GM19043 (cell line): ENCODE results near the gene IDI2.
"Not testable (repeated sequence)": the region's sequence is repeated elsewhere in the genome, so short reads cannot be mapped to it uniquely, and the experiment has no call there.

Experiments used
- ATAC-seq: cut with Tn5 transposase; IDR thresholded peaks from one replicate; pipeline ENCODE4 v1.9.1; 2021; ENCODE audit warnings: low read depth; ENCODE audit not compliant: unreplicated experiment

Gene IDI2

DNA sequence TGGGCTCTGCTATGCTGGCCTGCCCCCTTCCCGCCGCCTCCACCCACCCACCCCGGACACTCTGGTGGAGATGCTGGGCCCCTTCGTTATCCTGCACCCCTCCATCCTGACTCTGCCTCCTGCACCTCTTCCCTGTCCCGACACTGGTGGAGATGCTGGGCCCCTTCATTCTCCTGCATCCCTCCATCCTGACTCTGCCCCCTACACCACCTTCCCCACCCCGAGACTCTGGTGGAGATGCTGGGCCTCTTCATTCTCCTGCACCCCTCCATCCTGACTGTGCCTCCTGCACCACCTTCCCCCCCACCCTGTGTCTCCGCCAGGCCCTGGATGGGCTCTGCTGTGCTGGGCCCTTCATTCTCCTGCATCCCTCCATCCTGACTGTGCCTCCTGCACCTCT, 15.0 kb downstream of the IDI2 start:
- ATAC-seq = no peak

- ATAC-seq = not testable (repeated sequence)
Observed at GRCh38 chr10:1009947-1010346, 15.7 kb downstream of the IDI2 start.

GRCh38 chr10:1009071-1009494, 16.6 kb downstream of the IDI2 start:
- ATAC-seq = no peak

GRCh38 chr10:1007583-1007982, 18.1 kb downstream of the IDI2 start:
- ATAC-seq = no peak

DNA sequence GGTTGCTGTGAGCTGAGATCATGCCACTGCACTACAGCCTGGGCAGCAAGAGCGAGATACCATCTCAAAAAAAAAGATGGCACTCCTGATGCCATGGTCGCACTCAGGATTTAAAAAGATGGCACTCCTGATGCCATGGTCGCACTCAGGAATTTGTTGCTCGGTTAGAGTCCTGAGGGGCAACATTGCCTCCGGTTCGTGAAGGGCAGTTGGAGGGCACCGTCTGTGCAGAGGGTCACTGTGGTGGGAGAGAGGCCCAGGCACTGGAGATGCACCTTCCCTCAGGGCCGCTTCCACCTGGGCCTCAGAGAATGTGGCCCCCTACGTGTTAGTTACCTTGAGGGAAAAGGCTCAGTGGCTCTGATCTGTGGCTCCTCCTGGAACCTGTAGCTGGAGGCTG, 19.1 kb downstream of the IDI2 start:
- ATAC-seq = no peak

DNA sequence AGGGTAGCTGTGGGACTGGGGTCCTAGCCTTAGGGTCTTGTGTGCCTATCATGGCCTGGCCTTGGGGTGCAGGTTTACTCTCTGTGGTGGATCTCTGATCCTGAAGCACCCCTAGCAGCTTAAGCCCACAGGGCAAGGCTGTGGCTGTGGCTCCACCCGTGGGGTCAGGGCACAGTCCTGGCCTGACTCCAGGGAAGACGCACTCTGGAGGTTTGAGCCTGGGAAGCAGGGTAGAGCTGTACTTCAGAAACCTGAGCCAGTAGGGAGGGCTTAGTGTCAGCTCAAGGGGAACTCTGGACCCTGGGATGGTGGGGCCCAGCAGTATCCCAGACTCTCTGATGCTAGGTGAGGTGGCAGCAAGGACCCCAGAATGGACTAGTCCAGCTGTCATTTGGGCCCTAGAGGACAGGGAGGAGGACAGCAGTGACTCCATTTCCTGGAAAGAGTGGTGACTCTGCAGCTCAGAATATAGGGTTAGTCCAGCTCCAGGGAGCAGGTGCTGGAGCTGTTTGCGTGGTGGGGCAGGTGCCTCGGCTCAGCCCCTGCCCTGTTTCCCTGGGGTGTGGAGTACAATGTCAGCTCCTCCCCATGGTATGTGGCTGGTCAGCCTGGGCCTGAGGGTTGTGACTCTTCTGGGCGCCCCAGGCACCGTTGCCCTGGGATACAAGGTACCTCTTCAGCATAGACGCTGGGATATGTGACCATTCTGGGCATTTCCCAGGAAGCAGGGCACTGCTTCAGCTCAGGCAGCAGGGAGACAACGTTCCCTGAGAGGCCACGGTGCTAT, 21.6 kb downstream of the IDI2 start:
- ATAC-seq = no peak

DNA sequence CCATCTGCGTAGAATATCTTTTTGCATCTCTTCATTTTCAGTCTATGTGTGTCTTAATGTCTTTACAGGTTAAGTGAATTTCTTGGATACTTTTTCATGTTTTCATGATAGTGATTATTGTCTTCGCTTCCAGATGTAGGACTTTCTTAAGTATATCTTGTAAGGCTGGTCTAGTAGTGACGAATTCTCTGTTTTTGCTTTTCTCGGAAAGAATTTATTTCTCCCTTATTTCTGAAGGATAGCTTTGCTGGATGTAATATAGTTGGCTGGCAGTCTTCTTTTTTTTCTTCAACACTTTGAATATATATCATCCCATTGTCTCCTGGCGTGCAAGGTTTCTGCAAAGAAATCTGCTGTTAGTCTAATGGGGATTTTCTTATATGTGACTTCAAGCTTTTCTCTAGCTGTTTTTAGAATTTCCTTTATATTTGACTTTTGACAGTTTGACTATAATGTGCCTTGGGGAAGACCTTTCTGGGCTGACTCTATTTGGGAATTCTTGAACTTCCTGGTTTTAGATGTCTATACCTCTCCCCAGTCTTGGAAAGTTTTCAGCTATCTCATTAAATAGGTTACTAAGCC, 23.1 kb downstream of the IDI2 start:
- no peak for ATAC-seq

GRCh38 chr10:997266-998022, 28.2 kb downstream of the IDI2 start:
- no peak for ATAC-seq

DNA sequence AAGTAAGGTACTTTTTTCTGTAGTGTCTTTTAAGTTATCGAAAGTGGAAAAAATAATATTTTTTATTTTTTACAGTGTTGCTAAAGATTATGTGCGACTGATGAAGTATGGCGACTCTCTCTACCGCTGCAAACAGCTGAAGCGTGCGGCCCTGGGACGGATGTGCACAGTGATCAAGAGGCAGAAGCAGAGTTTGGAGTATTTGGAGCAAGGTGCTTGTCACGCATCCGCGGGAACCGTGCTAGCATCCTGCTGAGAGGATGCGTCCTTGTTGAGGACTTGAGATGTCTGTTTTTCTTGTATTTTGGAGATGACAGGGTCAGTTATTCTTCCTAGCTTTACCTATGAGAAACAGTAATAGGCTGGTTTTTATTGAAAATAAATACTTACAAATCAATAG, 29.6 kb downstream of the IDI2 start:
- ATAC-seq = no peak

DNA sequence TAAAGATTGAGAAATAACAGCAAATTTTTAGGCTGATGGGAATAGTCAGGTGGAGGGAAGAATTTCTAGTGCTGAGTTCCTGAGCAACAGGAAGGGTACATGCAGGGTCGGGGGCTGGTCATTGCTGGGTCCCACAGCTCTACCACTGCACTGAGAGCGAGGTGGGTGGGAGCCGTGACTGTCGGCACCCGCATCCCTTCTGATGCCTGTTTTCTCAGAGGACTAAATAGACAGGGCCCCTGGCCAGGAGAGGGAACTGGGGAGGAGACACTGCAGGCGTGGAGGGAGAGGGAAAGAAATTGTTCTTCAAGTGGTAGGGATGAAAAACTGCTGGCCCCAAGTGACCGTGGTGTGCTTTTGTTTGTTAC, 30.1 kb downstream of the IDI2 start:
- no peak for ATAC-seq

- no peak for ATAC-seq
Observed at GRCh38 chr10:994836-995558, 30.7 kb downstream of the IDI2 start.

- no peak for ATAC-seq
Observed at GRCh38 chr10:992871-993270, 32.8 kb downstream of the IDI2 start.

- ATAC-seq = peak; percentile 36
Observed at GRCh38 chr10:992467-992866, 33.2 kb downstream of the IDI2 start.

- ATAC-seq = no peak
Observed at GRCh38 chr10:990808-991207, 34.9 kb downstream of the IDI2 start.

- ATAC-seq = no peak
Observed at GRCh38 chr10:988667-989545, 36.8 kb downstream of the IDI2 start.

DNA sequence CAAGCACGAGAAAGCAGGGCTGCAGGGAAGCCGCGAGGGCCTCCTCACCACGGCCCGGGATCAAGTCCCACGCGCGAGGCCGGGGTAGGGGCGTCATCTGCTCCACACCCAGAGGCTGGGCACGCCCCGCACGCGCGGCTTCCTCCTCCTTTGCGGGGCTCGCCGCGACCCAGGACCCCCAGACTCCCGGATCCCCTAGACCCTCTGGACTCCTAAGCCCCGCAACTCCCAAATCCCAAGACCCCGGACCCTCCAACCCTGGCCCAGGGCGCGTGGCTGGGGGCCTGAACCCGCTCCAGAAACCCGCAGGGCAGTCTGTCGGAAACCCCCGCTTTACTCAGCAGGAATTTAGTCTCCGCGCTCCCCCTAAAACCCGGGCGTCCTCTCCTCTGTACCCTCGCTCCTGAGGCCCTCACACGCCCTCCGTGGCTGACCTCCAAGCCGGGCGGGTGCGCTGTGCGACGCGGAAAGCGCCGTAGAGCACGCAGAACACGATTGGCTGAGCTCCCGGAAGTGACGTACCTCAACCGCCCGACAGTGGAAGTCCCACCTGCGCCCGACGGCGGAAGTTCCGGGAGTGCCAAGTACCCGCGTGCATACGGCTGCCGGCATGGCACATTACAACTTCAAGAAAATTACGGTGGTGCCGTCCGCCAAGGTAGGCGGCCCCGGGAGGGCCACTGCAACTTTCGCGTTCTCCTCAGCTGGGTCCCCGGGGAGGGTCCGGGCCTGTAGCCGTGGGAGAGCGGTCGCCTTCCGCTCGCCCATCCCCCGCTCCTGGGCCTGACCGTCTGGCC, 37.6 kb downstream of the IDI2 start, which contains the start of gene GTPBP4:
Gene GTPBP4, plus strand, starts transcription at position 565 of the 797 bp plus-strand sequence. Its CDS starts 46 bp downstream, at position 611.
- ATAC-seq = peak; percentile 95

DNA sequence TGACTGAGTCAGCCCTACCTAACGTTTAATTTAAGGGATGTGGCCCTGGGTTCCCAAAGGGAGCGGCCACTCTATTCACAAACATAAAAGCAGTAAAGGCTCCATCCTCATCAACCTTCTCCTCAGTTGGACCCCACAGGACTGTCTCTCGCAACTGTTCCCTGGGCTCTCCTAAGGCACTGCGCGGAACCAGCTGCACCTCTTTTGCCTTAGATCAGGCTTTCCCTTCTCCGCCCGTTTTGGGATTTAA, 38.1 kb downstream of the IDI2 start:
- no peak for ATAC-seq

DNA sequence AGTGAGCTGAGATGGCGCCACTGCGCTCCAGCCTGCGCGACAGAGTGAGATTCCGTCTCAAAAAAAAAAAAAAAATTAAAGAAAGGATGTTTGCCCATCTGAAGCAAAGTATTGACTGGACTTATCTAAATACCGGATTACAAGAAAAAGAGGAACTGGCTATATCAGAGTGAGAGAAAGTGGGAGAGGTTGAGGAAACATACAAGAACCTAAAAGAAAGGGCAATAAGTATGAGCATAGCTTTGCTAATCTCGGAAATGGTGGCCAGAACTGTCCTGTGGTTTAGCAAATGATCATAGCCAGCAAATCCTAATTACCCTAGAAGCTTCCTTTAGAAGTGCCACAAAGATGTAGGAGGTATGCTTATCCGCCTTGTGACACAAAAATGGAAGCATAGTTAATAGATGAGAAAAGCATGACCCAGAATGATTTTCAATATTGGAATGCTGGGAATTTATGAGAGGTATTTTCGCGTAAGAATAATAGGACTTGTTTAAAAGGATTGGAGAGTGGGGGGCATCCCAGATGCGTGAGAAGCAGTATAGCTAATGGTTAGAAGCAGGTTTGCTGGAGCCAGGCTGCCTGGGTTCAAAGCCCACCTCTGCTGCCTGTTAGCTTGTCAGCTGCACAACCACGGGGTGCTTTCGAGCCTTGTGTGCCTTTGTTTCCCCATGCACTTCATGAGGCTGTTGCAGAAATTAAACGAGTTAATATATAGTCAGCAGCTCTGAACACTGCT, 38.6 kb downstream of the IDI2 start:
- ATAC-seq = no peak
